ENCODE measurements around the gene SH3BP2. TPM values are rescaled to one million over a fixed set of nuclear protein-coding genes. Genes with fewer than 3 reads are reported as not detected.
A peak's percentile ranks its signal among the peaks of the same experiment; 100 is the strongest.

The SH3BP2 gene
- total RNA-seq, 1 donor from 2014 or later: 79.0 TPM

DNA sequence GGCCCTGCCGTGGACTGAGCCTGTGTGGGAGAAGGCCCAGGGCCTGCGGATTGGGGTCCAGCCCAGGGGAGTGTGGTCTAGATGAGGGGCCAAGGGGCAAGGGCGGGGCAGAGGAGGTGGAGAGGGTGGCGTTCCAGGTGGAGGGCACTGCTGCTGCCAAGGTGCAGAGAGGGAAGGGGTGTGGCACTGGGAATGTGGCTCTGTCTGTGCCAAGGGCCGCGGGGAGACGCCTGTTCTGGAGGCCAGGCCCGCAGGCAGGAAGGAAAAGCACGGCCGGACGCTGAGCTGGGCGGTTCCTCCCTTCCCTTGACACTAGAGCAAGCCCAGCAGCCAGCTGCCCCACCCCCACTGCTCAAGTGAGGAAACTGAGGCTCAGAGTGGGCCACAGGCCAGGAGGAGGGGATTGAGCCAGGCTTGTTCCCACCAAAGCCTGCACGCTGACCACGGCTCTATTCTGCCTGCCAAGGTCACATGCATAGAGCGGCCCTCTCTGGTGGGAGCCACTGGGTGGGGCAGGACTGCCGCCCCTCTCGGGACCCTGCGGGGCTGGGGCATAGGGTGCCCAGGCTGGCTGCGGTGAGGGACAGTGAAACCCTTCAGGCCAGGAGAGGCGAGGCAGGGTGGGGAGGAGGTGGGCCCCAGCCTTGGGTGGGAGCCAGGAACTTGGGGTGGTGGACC is 13.0 kb downstream of the SH3BP2 start:
- no peaks in the 10 kb centered on the region for H3K9me3 Mint-ChIP-seq
- H3K27ac Mint-ChIP-seq: no peak overlapping the region
- TF ChIP-seq CTCF (IDR thresholded peaks at IDR 0.05; ENCODE audit: unreplicated experiment): no peak
- peaks cover 18% of the 10 kb centered on the region for H3K4me1 Mint-ChIP-seq
- H3K36me3 Mint-ChIP-seq: no peaks in the 10 kb centered on the region
- no peak for DNase-seq (ENCODE audit: low spot score in 2 of 2, unreplicated experiment in 2 of 2)
- H3K27me3 Mint-ChIP-seq (ENCODE audit: low read depth): no peaks in the 10 kb centered on the region
- no peak overlapping the region for H3K4me3 Mint-ChIP-seq

GRCh38 chr4:2806390-2807355 is 13.8 kb downstream of the SH3BP2 start:
- Mint-ChIP-seq H3K27me3 (ENCODE audit: low read depth) (no peaks in the 10 kb centered on the region), H3K36me3 (no peaks in the 10 kb centered on the region), H3K4me3 (no peak overlapping the region), H3K27ac (peak overlapping the region; percentile 87), H3K4me1 (peaks cover 13% of the 10 kb centered on the region), H3K9me3 (no peaks in the 10 kb centered on the region)
- no peak for TF ChIP-seq CTCF (IDR thresholded peaks at IDR 0.05; ENCODE audit: unreplicated experiment)
- no peak for DNase-seq (ENCODE audit: low spot score in 2 of 2, unreplicated experiment in 2 of 2)

DNA sequence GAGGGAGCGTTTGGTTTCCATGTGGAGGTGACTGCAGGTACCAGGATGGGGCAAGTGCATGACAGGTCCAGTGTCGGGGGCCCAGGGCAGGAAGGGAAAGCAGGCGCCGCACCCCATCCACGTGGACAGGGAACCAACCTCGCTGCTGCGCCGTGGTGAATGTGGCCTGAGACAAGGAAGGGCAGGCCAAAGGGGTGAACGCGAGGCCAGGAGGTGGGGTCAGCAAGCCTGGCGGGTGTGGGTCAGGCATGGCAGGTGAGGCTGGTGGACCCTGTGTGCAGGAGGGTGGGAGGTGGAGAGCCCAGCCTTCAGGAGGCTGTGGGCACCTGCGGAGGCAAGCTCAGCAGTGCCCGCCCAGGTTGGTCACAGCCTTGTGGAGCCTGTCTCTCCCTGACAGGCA is 14.7 kb downstream of the SH3BP2 start:
- TF ChIP-seq CTCF (IDR thresholded peaks at IDR 0.05; ENCODE audit: unreplicated experiment): no peak
- Mint-ChIP-seq H3K4me3 (no peak overlapping the region), H3K27ac (no peak overlapping the region), H3K36me3 (no peaks in the 10 kb centered on the region), H3K4me1 (peaks cover 17% of the 10 kb centered on the region), H3K9me3 (no peaks in the 10 kb centered on the region), H3K27me3 (ENCODE audit: low read depth) (no peaks in the 10 kb centered on the region)
- no peak for DNase-seq (ENCODE audit: low spot score in 2 of 2, unreplicated experiment in 2 of 2)

- no peak for DNase-seq (ENCODE audit: low spot score in 2 of 2, unreplicated experiment in 2 of 2)
- Mint-ChIP-seq H3K9me3 (no peaks in the 10 kb centered on the region), H3K4me1 (peaks cover 21% of the 10 kb centered on the region), H3K4me3 (no peak overlapping the region), H3K27ac (no peak overlapping the region), H3K36me3 (no peaks in the 10 kb centered on the region), H3K27me3 (ENCODE audit: low read depth) (no peaks in the 10 kb centered on the region)
- no peak for TF ChIP-seq CTCF (IDR thresholded peaks at IDR 0.05; ENCODE audit: unreplicated experiment)
Observed at GRCh38 chr4:2808001-2808400, 15.1 kb downstream of the SH3BP2 start.

DNA sequence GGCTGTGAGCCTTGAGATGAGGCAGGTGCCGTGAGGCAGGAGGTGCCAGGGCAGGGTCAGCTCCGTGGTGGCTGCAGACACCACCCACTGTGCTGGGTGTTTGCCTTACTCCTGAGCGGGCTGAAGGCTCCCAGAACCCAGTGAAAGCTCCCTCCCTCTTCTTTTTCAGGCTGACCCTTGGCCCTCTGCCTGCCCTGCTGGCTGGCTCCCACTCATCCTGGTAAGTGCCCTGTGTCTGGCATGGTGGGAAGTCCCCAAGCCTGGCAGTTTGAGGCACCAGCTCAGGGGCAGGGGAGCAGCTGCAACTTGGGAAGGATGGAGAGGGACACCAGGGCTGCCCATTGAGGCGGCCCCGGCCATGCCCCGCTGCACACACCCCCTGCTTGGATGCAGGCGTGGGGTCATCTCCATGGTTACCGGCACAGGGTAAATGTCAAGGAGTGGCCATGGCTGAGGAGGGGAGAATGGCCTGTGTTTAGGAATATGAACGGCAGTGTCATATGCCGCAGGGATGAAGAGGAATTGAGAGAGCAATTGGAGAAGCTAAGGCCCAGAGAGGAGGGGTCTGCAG is 16.8 kb downstream of the SH3BP2 start:
- H3K9me3 Mint-ChIP-seq: no peaks in the 10 kb centered on the region
- no peaks in the 10 kb centered on the region for H3K27me3 Mint-ChIP-seq (ENCODE audit: low read depth)
- TF ChIP-seq CTCF (IDR thresholded peaks at IDR 0.05; ENCODE audit: unreplicated experiment): no peak
- H3K4me1 Mint-ChIP-seq: peaks cover 21% of the 10 kb centered on the region
- H3K27ac Mint-ChIP-seq: no peak overlapping the region
- DNase-seq (ENCODE audit: low spot score in 2 of 2, unreplicated experiment in 2 of 2): no peak
- no peaks in the 10 kb centered on the region for H3K36me3 Mint-ChIP-seq
- H3K4me3 Mint-ChIP-seq: no peak overlapping the region

Measured in mesothelial cell of epicardium (in vitro differentiated cells).